ENCODE data around the gene ITGA11. TPM values are rescaled to one million over a fixed set of nuclear protein-coding genes. Genes with fewer than 3 reads are reported as not detected.
A peak's percentile ranks its signal among the peaks of the same experiment; 100 is the strongest.

Gene ITGA11
- total and polyA plus RNA-seq, 2 of the 4 experiments (the other 2 are of a cell fraction): 4.1 to 6.6 TPM

DNA sequence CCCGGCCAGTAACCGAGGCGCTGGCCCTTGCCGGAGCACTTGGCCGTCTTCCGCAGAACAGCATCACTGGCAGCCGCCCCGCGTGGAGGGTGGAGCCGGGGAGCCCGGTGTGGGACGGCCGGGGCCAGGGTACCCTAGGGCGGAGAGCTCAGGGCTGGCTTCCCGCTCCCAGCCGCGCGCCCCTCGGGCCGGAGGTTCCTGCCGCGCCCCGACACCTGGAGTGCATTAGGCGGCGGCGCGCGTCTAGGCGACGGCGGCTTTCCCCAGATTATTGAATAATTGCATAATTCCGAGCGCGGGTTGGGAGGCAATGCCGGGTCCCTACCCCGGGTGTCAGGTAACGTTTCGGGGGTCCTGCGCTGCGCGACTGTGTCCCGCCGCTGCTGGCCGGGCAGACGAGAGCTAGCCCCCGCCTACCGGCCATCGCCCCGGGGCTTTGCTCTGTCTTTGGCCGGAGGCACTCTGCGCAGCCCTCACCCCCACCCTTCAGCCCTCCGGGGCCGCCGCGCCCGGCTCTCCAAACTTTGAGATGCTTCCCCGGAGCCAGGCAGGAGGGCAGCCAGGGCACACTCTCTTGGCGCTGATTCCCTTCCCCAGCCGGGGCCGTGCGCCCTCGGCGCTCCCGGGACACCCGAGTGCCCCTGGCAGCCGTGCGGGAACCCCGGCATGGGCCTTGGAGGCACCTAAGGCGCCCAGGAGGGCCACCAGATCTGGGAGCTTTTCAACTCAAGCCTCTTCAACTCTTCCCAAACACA lies 749 bp downstream of the ITGA11 start:
- intact Hi-C loops (cut with micrococcal nuclease): loop anchor here (5.0 kb wide), 1 partner anchor 124 kb away; no protein-coding TSS in a partner anchor

More for the DNA sequence above, 749 bp downstream of the ITGA11 start:
- Histone ChIP-seq H3K4me3 (ENCODE audit: insufficient read depth, low read depth, low read length) (peak overlapping the region; percentile 57), H2BK20ac (ENCODE audit: low read depth, low read length) (peak overlapping the region; percentile 39), H3K56ac (ENCODE audit: extremely low read depth, insufficient read depth, low read length) (peak overlapping the region; percentile 54; the same call in 1 of the 2 replicates), H3K9me3 (ENCODE audit: control insufficient read depth, insufficient read depth, low read length) (no peaks in the 10 kb centered on the region), H3K18ac (ENCODE audit: low read depth, low read length) (no peak overlapping the region; the same call in 1 of the 2 replicates), H4K91ac (ENCODE audit: insufficient read depth, low read depth, low read length) (no peak overlapping the region; the same call in 1 of the 2 replicates), H2AFZ (replicated peaks; ENCODE audit: low read length, poor library complexity) (peak overlapping the region; percentile 94), H3K14ac (replicated peaks; ENCODE audit: low read depth, low read length) (peak overlapping the region; percentile 27), H3K27ac (ENCODE audit: insufficient read depth, low read length) (peak overlapping the region; percentile 9; the same call in 1 of the 2 replicates), H4K5ac (ENCODE audit: low read depth, low read length) (no peak overlapping the region), H3K4me1 (ENCODE audit: control insufficient read depth, insufficient read depth, low read length) (peaks cover 13% of the 10 kb centered on the region), H2BK15ac (ENCODE audit: low read depth, low read length) (no peak overlapping the region), H3K23ac (ENCODE audit: low read depth, low read length) (peak overlapping the region; percentile 74), H3K27me3 (ENCODE audit: control insufficient read depth, insufficient read depth, low read length) (peaks cover 33% of the 10 kb centered on the region), H3K9ac (ENCODE audit: low read depth, low read length) (peak overlapping the region; percentile 45), H3K79me1 (ENCODE audit: low read depth in 1 of 2, low read length in 2 of 2) (peaks cover 4 to 43% of the 10 kb centered on the region in 2 experiments; a peak in 3 of 4 replicates), H4K8ac (ENCODE audit: low read depth in 2 of 2, low read length in 2 of 2) (peak overlapping the region in 1 of 2 experiments; percentile 11; a peak in 1 of 4 replicates), H2AK5ac (ENCODE audit: low read depth, low read length) (no peak overlapping the region), H3K4me2 (ENCODE audit: low read depth, low read length) (peak overlapping the region; percentile 89), H3K4ac (ENCODE audit: low read depth, low read length) (peak overlapping the region; percentile 70), H3K9me1 (ENCODE audit: insufficient read depth, low read length) (peaks cover 14% of the 10 kb centered on the region), H3K36me3 (ENCODE audit: control insufficient read depth, insufficient read depth, low read length) (no peaks in the 10 kb centered on the region), H2AK9ac (replicated peaks; ENCODE audit: low read depth, low read length, poor library complexity) (peak overlapping the region; percentile 70), H4K20me1 (ENCODE audit: insufficient read depth, low read length) (peaks cover 27% of the 10 kb centered on the region; the same call in 1 of the 2 replicates), H2BK120ac (ENCODE audit: low read depth, low read length) (peak overlapping the region; percentile 69), H2BK5ac (ENCODE audit: low read depth, low read length, poor library complexity, severe bottlenecking) (no peak overlapping the region)
- POLR2A ChIA-PET (ENCODE audit: unreplicated experiment): no interaction called here
- dilution Hi-C loops (cut with HindIII; ENCODE audit: low sequenced_read_pairs, unreplicated experiment): no loop called here
- BruUV-seq (replicated peaks): no TSS peak
- CTCF ChIA-PET: interaction anchor here (0.5 kb wide), 1 partner anchor 17 kb away, joined by 3 read pairs; no protein-coding TSS in a partner anchor
- ATAC-seq (ENCODE audit: low read depth) (peak; percentile 48), DNase-seq (no peak)
- whole genome bisulfite sequencing, 2 experiments (ENCODE audit: extremely low coverage in 2 of 2, insufficient read length in 1 of 2): 4% methylated on average over 47 of the region's 69 CpGs; no CpG with 5 or more reads in 1 of the 2 experiments
- in situ Hi-C loops (cut with MboI; ENCODE audit: low sequenced_read_pairs): no loop called here
- no peak for TF ChIP-seq POLR2A (IDR thresholded peaks at IDR 0.05; ENCODE audit: low read depth, low read length)
- TF ChIP-seq SMC3 (IDR thresholded peaks at IDR 0.05; ENCODE audit: low read depth, low read length): no peak

All from IMR-90 (cell line).